Esophagus (tissue), 2 donors: Measurements from ENCODE around the gene ZNF365. TPM values are rescaled to one million over a fixed set of nuclear protein-coding genes. Genes with fewer than 3 reads are reported as not detected.

Experiments used
- H3K27ac ChIP-seq, 2 donors: one replicate each; pipeline ENCODE4 v1.5.1; 2013; ENCODE audit warnings: low read depth in 2 of 2, mild to moderate bottlenecking in 2 of 2, inconsistent platforms in 1 of 2, low read length in 1 of 2, moderate library complexity in 1 of 2
- H3K27me3 ChIP-seq, 2 donors: one replicate each; pipeline ENCODE4 v1.6.1; 2013; ENCODE audit warnings: low read length in 2 of 2, control low read depth in 1 of 2, mild to moderate bottlenecking in 1 of 2; ENCODE audit not compliant: insufficient read depth in 2 of 2, control insufficient read depth in 1 of 2
- H3K36me3 ChIP-seq, 2 donors: one replicate each; pipeline ENCODE4 v1.6.1; 2013; ENCODE audit warnings: low read length in 1 of 2; ENCODE audit not compliant: control insufficient read depth in 2 of 2, insufficient read depth in 2 of 2
- H3K4me1 ChIP-seq, 2 donors: one replicate each; pipeline ENCODE4 v1.6.1; 2013; ENCODE audit warnings: low read length in 1 of 2; ENCODE audit not compliant: control insufficient read depth in 2 of 2, insufficient read depth in 2 of 2
- H3K4me3 ChIP-seq, 2 donors: one replicate each; pipeline ENCODE4 v1.5.1; 2013; ENCODE audit warnings: low read length in 2 of 2, mild to moderate bottlenecking in 2 of 2, low read depth in 1 of 2, moderate library complexity in 1 of 2
- H3K9me3 ChIP-seq, 2 donors: one replicate each; pipeline ENCODE4 v1.6.1; 2013; ENCODE audit warnings: mild to moderate bottlenecking in 2 of 2, low read depth in 1 of 2, low read length in 1 of 2, moderate library complexity in 1 of 2; ENCODE audit not compliant: control insufficient read depth in 2 of 2, insufficient read depth in 1 of 2
- WGBS, 2 donors: extraction: QIAGEN DNeasy Blood & Tissue Kit; methylation state at CpG; one replicate each; pipeline ENCODE4 v1.1.7; 2013; 5-methylcytosine and 5-hydroxymethylcytosine counted together
- polyA plus RNA-seq, 2 donors: library from polyadenylated mRNA; stranded (reverse); fragments of 200-250 nt; gene quantifications; one replicate each; pipeline ENCODE4 v1.2.3, GENCODE V29; 2013
- donor health status: healthy with polysubstance abuse.
- donor health status: Bipolar disorder and iron deficiency.

Gene ZNF365
- polyA plus RNA-seq, 2 donors, result 4.4 to 14.0 TPM

- H3K27ac ChIP-seq, result no peak overlapping the region
- no peaks in the 10 kb centered on the region for H3K27me3 ChIP-seq
- no peaks in the 10 kb centered on the region for H3K4me1 ChIP-seq
- 25 to 63% methylated on average over 1 of the region's 1 CpG for WGBS, 2 donors
- H3K9me3 ChIP-seq, result no peaks in the 10 kb centered on the region
- H3K4me3 ChIP-seq, result no peak overlapping the region
- H3K36me3 ChIP-seq, result no peaks in the 10 kb centered on the region
These were observed 56.7 kb downstream of the ZNF365 start for GRCh38 chr10:62430881-62431280.

DNA sequence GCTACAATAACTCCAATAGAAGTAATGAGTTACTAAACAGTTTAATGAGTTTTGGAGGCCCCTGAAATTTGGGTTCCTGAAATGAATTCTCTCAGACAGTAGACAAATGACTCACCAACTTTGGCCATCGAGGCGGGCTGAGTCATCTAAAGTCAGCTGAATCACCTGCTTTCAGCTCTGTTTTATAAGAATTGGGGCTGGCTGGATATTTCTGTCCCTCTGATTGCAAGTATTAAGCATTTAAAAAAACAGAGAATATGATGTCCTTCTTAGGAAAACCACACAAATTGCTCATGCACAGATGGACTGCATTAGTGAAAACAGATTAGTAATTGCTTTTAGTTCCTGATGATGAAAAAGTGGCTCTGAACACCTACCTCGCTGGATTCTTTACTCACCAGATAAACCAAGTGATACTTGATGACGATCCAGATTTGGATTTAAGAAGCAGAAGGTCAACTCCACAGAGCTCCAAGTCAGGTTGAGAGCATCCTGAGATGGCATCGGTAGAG is 59.1 kb downstream of the ZNF365 start:
- Histone ChIP-seq H3K27ac (no peak overlapping the region), H3K27me3 (no peaks in the 10 kb centered on the region)

GRCh38 chr10:62433901-62434300 is 59.7 kb downstream of the ZNF365 start:
- H3K27ac ChIP-seq, result no peak overlapping the region
- no peaks in the 10 kb centered on the region for H3K9me3 ChIP-seq
- no peak overlapping the region for H3K4me3 ChIP-seq
- H3K36me3 ChIP-seq, result no peaks in the 10 kb centered on the region
- no peaks in the 10 kb centered on the region for H3K4me1 ChIP-seq
- H3K27me3 ChIP-seq, result no peaks in the 10 kb centered on the region
- 47 to 59% methylated on average over 4 of the region's 4 CpGs for WGBS, 2 donors

More for the DNA sequence above, 59.1 kb downstream of the ZNF365 start:
- Histone ChIP-seq H3K4me3 (no peak overlapping the region), H3K36me3 (no peaks in the 10 kb centered on the region), H3K9me3 (no peaks in the 10 kb centered on the region), H3K4me1 (no peaks in the 10 kb centered on the region)
- 33 to 38% methylated on average over 5 of the region's 5 CpGs for WGBS, 2 donors

- Histone ChIP-seq H3K27ac (no peak overlapping the region), H3K4me3 (no peak overlapping the region), H3K27me3 (no peaks in the 10 kb centered on the region), H3K4me1 (no peaks in the 10 kb centered on the region), H3K9me3 (no peaks in the 10 kb centered on the region), H3K36me3 (no peaks in the 10 kb centered on the region)
- WGBS, 2 donors, result 2 to 3% methylated on average over 3 of the region's 3 CpGs
These were observed 63.5 kb downstream of the ZNF365 start for GRCh38 chr10:62437696-62438095.

- 41 to 43% methylated on average over 3 of the region's 3 CpGs for WGBS, 2 donors
These were observed 67.8 kb downstream of the ZNF365 start for GRCh38 chr10:62442006-62442405.

GRCh38 chr10:62442894-62443669 is 68.9 kb downstream of the ZNF365 start:
- 85 to 90% methylated on average over 8 of the region's 8 CpGs for WGBS, 2 donors
- no peaks in the 10 kb centered on the region for H3K36me3 ChIP-seq
- H3K27me3 ChIP-seq, result no peaks in the 10 kb centered on the region
- H3K4me1 ChIP-seq, result no peaks in the 10 kb centered on the region
- H3K9me3 ChIP-seq, result no peaks in the 10 kb centered on the region
- H3K27ac ChIP-seq, result no peak overlapping the region
- no peak overlapping the region for H3K4me3 ChIP-seq

More at GRCh38 chr10:62442006-62442405, 67.8 kb downstream of the ZNF365 start:
- no peak overlapping the region for H3K4me3 ChIP-seq
- H3K36me3 ChIP-seq, result no peaks in the 10 kb centered on the region
- no peak overlapping the region for H3K27ac ChIP-seq
- H3K4me1 ChIP-seq, result no peaks in the 10 kb centered on the region
- H3K27me3 ChIP-seq, result no peaks in the 10 kb centered on the region
- H3K9me3 ChIP-seq, result no peaks in the 10 kb centered on the region

DNA sequence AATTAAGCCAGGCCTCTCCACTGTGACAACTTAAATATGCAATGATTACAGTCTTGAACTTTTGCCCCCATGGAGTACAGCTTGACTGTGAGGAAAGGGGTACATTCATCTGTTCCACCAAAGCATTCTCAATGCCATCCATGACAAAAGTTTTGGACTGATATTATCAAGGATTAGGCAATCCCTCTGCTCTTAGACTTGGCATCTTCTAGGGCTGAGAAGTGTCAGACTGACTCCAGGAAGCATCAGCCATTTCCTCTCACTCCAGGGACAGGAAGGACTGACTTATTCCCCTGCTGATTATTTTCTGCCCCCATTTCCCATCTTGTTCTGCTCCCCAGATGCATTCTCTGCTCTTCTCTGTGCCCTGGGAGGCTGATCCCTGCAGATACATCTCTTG is 69.7 kb downstream of the ZNF365 start:
- Histone ChIP-seq H3K9me3 (no peaks in the 10 kb centered on the region), H3K4me1 (no peaks in the 10 kb centered on the region), H3K27me3 (no peaks in the 10 kb centered on the region), H3K4me3 (no peak overlapping the region), H3K27ac (no peak overlapping the region), H3K36me3 (no peaks in the 10 kb centered on the region)

- no peaks in the 10 kb centered on the region for H3K36me3 ChIP-seq
- no peak overlapping the region for H3K27ac ChIP-seq
- H3K4me3 ChIP-seq, result no peak overlapping the region
- H3K4me1 ChIP-seq, result no peaks in the 10 kb centered on the region
- H3K9me3 ChIP-seq, result no peaks in the 10 kb centered on the region
- 66 to 76% methylated on average over 5 of the region's 5 CpGs for WGBS, 2 donors
- no peaks in the 10 kb centered on the region for H3K27me3 ChIP-seq
These were observed 72.5 kb downstream of the ZNF365 start for GRCh38 chr10:62446627-62447026.

GRCh38 chr10:62450912-62451610 is 76.9 kb downstream of the ZNF365 start:
- 48 to 58% methylated on average over 6 of the region's 6 CpGs for WGBS, 2 donors
- Histone ChIP-seq H3K4me1 (no peaks in the 10 kb centered on the region), H3K27me3 (no peaks in the 10 kb centered on the region), H3K27ac (no peak overlapping the region), H3K4me3 (no peak overlapping the region), H3K36me3 (no peaks in the 10 kb centered on the region), H3K9me3 (no peaks in the 10 kb centered on the region)
